ENCODE measurements around the gene HPSE2. TPM values are rescaled to one million over a fixed set of nuclear protein-coding genes. Genes with fewer than 3 reads are reported as not detected.
A peak's percentile ranks its signal among the peaks of the same experiment; 100 is the strongest.

The HPSE2 gene
- polyA plus RNA-seq, 1 donor: not detected

DNA sequence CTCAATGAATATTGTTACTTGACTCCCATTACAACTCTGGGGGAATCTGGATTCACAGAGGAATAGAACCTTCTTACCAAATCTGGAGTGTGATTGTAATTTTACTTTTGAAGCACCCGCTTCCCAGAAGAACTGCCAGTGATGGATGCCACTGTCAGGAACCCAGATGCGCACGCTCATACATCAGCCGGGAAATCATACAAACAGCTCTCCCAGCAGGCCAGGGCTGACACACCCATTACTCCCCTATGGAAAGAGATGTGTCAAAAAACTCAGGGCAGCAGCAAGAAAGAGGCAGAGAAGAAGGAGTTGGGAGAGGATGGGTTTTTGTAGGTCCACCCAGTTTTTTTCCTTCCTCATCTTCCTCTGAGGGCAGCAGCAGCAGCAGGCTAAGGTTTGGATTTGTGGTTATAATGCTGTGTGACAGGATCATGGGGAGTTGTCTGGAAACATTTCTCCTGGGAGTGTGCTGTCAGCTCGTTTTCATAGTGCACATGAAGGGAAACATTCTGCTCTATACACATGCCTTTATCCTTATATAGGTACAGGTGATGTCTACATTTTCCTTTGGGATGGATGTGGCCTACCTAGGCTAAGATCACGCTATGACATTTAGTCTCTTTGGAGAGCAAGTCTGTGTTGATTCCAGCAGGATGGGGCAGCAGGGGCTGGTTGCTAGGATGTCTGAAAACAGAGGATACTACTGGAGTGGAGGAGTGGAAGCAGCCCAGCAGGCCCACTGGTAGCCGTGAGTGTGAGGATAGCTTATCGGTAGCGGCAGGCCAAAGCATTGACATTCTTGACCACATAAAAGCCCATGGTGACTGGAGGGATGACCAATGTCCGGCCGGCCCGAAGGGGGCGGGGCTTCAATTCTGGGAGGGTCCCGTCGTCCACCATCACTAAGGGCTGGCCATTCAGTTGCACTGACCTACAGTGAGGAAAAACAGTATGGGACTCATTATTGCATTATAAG lies 776.6 kb downstream of the HPSE2 start:
- no peak for DNase-seq

DNA sequence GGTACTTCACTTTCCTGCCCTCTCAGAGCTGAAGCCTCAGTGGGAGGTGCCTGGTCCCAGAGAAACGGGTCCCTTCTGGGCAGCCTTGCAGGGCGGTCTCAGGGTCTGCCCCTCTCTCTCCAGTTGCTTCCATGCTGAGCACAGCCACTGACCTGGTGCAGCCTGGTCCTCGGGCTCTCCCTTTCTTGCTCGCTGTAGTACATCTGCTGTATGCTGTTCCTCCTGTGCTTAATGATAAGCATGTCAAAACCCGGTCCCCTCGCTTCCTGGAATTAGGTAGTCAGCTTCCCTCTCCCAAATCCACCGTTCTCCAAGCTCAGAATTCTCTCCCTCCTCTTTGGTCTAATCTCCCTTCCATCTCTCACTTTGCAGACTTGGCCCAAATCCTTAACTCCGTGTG lies 777.9 kb downstream of the HPSE2 start:
- DNase-seq: no peak

DNA sequence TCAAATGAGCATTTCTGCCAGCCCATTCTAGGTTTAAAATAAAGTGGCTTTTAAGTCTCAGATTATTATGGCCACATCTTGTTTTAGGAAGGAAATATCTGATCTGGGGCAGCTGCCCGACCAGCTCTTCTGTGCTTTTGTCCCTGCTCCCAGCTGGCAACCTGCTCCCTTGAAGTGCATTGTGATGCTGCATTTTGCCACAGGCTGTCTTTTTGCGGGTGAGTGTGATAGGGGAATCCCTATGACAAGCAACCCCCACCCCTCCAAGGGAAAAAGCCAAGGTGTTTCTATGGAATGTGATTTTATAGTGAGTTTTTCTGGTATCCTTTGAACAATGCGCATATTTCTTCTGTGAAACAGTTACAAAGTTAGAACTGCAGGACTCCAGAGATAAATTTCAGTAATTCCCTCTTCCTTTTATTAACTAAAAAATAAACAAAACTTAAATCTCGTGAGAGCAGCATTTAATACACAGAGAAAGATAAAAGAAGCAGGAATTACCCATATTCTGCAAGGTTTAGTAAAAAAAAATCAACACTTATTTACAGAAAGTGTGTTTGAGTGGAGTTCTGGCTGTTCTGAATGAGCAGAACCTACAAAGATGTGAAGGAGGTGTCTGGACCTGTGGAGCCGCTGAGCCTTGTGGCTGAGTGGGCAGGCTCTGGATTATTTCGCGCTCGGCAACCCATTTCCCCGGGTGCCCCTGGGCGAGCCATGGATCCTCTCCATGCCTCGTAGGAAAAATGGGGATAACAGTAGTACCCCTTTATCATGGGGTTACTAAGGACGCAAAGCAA lies 778.8 kb downstream of the HPSE2 start:
- no peak for DNase-seq

DNA sequence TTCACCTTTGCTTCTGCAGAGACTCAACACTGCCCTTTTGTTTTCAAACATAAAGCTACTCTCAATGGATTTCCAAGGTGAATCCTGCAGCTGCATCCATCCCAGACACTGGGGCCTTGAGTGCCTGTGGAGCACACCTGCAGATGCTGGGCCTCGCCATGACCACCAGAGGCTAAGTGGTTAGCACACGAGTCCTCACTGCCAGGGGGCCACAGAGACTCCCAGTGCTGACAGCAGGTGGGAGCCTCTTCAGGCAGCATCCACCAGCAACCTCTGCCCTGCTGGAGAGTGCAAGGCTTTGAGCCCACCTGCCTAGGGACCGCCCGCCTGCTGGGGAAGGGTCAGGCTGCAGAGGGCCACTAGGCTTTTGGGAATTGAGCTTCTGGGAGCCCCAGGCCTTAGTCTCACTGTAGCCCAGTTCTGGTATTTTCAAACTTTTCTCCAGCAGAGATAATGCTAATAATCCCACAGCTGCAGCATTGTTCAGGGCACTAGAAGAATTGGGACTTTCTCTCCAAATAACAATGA lies 779.5 kb downstream of the HPSE2 start:
- no peak for DNase-seq

DNA sequence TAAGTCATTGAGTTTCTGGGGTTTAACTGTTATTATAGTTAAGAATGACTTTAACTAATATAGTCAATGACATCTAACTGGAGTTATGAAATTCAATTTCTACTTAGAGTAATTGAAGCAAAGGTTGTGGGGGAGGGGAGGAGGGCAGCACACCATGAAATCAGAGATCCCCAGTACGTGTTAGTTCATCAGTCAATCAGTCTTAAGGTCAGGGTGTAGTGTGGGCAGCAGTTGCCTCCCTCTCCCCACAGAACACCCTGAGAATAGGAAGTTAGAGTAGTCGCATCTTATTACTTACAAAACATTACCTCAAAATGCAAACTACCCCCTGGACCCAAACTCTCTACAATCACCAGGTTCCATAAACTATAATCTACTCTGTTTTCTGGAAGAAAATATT lies 781.9 kb downstream of the HPSE2 start:
- DNase-seq: no peak

DNA sequence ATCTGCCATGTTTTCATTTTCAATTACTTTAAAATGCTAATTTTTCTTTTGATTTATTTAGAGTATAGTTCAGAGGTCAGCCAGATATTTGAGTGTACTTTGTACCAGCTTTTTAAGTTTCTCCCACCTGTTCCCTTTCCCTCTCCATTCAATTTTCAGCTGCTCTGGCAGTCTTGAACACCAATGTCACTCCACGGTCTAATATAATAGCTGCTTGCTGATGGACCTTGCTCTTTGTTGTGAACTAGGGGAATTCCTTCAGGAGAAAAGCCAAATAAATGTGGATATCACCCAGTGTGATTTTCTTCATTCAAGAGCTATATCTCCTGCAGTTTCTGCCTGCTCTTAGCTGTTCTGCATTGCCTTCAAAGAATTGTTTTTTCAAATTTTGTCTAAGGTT lies 785.0 kb downstream of the HPSE2 start:
- no peak for DNase-seq

DNA sequence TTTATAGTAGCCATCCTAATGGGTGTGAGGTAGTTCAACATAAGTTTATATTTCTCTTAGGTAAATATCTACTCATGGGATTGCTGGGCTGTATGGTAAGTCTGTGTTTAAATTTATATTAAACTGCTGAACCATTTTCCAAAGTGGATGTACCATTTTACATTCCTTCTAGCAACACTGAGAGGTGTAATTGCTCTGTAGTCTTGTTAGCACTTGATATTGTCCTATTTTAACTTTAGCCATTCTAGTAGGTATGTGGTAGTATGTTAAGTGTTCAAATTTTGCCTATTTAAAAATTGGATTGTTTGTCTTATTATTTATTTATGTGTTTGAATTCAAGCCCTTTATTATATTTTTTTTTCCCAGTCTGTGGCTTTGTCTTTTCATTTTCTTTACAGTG lies 786.4 kb downstream of the HPSE2 start:
- DNase-seq: no peak

DNA sequence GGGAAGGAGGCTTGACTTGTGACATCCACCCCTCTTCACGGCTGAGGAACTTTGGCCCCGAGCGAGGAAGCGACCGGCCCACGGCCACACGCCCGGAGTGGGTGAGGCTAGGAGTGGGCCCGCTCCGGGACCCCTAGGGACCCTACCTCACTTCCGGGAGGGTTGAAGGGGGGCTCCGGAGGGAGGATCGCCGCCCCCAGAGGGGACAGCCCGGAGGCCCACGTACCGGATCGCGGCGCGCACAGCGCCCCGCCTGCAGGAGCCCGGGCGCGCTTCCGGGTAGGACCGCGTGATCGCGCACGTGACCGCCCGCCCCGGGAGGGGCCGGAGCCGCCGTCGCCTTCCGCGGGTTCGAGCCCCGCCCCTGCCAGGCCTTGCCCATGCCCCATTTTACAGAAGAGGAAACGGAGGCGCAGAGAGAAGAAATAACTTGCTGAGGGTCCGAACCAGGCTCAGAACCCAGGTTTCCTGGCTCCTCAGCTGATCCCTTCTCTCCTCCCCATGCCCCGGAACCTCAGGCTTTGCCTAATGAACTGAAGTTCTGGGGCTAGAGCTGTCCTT lies 788.9 kb downstream of the HPSE2 start, which contains the start of gene HPS1:
TSS of gene HPS1 (minus strand) at position 275 of the 561 bp plus-strand sequence. CDS start 3,695 bp downstream, outside the sequence.
- peak; percentile 83 for DNase-seq

DNA sequence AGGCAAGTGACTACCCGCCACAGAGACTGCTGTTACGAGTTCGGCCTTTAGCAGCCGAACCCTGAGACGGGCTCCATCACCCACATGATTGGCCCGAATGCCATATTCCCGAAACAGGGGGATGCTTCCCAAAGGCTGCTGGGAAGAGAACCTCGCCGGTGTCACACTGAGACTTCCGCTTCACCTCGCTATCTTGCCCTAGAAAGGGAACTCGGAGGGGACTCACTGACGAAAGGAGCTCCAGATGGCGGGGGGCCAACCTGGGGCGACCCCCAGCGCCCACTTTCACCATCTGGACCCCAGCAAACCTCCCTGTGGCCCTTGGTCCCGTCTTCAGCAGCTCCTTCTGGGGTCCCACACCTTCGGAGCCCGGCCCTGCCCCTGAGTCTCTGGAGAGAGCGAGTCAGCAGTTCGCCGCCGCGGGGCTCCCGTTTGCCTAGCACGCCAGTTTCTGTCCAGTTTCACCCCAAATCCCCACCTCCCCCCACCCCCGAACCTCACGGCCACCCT lies 789.4 kb downstream of the HPSE2 start:
- DNase-seq: peak; percentile 20

DNA sequence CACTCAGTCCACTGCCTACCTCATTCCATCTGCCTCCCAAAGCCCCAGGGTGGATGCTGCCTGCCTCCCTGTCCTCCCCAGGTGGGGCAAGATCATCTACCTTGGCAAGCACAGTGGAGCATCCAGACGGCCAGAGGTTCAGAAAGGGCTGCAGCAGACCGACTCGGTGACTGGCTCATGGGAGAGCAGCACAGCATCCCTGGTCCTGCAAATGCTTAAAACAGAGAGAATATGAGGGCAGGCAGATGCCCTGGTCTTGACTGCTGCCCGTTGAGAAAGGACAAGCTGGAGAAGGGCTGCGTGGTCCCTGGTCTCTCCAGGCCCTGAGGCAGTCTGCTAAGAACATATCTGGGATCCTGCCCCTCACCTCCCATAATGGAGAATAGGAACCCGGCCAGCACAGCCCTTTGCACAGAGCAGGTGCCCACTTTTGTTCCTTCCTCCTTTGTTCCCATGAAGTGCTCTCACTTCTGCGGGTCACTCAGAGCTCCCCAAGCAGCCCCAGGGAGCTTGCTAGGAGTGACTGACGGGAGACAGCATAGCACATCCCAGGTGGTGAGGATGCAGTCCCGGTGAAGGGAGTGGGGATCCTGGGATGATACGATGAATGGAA lies 790.3 kb downstream of the HPSE2 start:
- no peak for DNase-seq

DNA sequence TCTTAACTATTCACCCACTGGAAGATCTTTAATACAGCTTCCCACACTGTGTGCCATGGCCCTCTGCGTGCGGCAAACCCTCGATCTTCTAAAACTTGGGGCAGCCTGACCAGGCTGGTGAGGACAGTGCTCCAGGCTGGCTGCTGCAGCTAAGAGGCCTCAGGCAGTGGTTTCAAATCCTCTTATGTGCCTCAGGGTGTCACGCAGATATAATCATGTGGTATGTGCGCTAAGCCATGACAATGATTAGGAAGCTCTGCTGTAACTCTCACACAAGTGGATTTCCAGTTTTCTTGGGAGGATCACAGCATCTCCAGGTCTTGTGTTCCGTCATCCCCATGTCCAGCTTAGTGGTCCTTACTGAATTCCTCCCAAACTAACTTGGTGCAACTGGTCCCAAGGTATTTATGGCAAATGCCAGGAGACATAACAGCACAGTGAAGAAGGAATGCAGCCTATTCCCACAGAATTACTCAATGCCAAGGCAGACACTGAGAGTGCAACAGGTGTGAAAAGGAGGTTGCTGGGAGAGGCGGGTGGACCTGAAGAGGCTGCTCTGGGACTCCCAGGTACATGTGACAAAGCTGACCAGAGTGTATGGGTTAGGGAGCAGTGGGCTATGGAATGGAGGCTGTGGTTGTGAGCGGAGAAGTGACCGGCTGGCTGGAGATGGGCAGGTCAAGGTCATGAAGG lies 791.2 kb downstream of the HPSE2 start:
- no peak for DNase-seq

DNA sequence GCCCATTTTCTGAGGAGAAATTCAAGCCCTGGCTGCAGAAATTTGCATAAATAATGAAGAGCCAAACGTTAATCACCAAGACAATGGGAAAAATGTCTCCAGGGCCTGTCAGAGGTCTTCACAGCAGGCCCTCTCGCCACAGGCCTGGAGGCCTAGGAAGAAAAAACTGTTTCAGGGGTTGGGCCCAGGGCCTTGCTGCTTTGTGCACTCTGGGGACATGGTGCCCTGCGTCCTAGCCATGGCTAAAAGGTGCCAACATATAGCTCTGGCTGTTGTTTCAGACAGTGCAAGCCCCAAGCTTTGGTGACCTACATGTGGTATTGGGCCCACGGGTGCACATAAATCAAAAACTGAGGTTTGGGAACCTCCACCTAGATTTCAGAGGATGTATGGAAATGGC lies 796.9 kb downstream of the HPSE2 start:
- no peak for DNase-seq

DNA sequence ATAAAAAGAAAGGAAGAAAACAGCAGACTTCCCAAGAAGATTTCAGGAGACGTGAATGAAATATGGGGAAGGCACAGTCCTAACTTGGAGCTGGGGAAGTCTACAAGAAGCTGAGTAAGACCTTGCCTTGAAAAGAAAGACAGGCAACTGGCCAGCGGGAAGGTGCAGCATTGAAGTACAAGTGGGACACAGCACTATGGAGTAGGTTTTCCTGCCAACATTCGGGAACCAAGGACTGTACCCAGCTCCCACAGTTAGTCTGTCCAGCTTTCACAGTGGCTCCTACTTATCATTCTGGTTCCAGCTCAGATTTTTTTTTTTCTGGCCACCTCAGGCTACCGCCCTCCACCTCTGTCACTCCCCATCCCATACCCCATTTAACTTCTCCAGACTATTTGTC lies 798.9 kb downstream of the HPSE2 start:
- no peak for DNase-seq

DNA sequence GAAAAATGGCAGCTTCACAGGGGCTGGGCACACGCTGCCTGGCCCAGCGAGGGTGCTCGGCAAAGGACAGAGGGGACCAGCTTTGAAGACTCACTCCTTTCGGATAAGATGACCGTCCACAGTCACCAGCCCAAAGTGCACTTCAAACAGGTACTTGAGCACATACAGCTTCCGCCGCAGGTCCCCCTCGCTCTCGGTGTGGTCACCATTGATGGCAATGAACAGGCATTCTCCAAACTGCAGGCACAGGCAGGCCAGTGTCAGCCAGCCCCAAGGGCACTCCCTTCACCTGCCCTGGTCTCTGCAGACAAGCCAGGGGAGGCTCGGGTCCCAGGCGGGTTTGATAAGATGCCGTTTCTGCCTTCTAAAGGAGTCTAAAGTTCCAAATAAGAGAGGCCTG lies 800.5 kb downstream of the HPSE2 start:
- DNase-seq: no peak

DNA sequence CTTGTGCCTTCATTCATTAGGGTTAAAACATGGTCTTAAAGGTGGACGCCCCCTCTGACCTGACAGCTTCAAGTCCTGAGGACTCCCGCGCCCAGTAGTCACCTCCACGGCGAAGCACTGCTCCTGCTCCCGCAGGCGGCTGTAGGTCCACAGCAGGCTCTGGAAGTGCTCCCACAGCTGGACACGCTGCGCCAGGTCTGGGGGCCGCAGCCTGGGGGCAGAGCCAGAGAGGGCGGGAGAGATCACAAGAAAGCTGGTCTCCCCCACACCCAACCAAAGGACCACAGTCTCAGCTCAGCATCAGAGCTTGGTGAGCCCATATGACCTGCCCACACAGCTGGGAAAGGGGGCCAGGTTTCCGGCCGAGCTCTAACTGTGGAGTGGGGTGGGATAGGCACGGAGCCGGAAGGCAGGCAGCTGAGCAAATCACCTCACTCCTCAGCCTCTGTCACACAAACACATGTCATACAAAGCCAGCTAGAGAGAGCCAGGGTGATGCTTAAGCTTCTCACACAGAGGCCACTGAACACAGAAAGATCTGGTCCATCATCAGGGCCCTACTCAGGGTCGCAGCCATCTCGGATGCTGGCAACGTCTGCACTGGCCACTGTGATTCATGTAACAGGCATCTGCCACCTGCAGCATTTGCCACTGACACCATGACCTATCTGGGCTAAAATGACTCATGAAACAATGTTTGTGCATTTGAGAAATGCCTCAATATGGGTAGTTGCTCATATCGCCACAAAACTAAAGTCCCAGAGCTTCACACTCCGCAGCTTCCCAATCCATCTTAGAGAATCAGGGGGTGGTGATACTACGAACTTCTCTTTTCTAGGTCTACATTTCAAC lies 801.5 kb downstream of the HPSE2 start:
- no peak for DNase-seq

DNA sequence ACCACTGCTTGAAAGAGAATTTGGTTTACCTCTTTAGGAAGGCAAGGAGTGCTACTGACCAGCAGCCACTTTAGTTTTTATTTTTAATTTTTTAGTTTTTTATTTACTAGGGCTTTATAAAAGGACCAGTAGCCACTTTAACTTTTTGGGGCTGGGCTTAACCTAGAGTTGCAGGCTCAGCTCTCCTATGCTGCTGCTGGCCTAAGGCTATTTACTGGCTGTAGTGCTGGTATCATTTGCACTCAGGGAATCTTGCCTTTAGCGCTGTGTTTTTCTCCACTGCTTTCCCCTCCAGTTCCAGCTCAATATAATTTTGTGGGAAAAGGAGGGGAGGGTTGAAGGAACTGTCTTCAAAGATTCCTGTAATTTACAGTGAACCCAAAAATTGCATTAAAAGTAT lies 802.3 kb downstream of the HPSE2 start:
- DNase-seq: no peak

DNA sequence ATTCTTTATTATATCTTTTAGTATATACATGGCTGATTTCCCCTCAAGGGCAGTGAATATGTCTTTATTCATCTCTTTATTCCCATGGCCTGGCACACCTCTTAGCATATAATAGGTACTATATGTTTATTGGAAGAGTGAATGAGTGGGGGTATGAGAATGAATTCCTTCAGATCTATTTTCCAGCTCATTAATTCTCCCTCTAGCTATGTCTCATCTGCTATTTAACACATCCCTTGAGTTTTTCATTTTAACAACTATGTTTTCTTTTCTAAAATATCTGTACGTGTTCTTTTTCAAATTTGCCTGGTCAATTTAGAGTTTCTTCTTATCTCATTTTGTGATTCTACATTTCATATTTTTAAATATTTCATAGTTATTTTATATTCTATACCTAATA lies 803.3 kb downstream of the HPSE2 start:
- no peak for DNase-seq

DNA sequence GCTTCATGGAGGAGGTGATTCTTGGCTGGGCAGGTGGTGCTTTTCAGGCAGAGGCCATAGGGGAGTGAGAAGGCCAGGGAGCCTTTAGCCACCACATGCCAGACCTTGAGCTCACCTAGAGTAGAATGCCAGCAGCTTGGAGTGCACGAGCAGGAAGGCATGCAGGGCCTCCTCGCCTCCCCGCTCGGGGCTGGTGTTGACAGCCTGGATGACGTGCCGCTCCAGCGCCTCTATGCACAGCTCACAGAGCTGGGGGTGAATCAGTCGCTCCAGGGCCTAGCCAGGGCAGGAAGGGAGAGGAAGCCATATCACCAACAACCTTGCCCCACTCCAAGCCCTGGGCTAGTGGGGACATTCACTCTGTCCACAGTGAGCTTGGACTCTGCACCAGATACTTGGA lies 804.6 kb downstream of the HPSE2 start:
- DNase-seq: no peak

DNA sequence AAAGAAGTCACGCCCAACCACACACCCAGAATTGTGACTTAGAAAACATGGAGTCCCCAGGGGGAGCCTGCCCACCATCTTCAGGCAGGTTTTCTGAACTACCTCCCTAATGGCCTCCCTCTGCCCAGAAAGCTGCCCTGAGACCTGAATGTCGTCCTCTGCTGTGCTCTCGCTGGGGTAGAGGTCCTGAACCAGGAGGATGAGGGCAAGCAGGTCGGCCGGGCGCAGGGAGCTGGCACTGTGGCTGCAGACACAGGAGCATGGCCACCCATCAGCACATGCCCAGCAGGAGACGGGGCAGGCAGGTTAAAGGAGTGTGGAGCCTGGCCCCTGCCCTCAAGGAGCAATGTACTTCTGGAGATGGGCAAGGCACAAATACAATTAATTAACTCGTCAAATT lies 805.2 kb downstream of the HPSE2 start:
- DNase-seq: no peak

DNA sequence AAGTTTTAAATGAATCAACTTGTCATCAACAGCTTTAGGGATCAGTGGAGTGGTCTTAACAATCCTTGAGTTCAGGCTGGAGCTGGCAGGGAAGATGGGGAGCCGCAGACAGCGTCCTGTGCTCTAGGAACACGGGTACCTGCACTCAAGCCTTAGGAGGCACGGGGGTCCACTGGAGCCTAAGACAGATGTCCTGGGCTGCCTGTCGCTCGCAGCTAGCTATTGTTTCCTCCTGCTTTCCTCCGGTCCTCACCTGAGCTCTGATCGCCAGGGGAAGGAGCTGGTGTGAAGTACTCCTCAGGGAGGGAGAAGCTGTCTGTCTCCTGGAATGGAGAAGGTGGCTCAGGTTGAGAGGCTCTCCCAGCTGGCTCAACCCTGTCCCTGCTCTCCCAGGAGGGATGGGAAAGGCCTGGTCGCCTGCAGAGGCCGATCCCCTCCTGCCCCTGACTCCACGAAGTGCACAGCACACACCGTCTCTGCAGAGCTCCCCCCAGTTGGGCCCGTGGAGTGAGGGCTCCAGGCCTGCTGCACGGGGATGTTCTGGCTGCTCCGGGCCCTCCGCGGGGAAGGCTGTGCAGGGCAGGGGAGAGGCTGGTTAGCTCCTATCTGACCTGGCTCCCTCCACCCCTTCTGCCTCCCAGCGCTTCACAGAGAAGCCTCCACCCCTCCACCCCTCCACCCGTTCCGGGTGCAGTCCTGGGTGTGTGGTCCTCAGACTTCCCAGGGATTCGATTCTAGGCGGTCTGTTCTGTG lies 806.2 kb downstream of the HPSE2 start:
- DNase-seq: no peak

Data from hindlimb muscle (tissue), 1 donor.